Measurements from ENCODE around the gene ZNF324. TPM values are rescaled to one million over a fixed set of nuclear protein-coding genes. Genes with fewer than 3 reads are reported as not detected.

ZNF324 gene
- total RNA-seq, 2 experiments from 2014 or later = 11.9 to 23.3 TPM

DNA sequence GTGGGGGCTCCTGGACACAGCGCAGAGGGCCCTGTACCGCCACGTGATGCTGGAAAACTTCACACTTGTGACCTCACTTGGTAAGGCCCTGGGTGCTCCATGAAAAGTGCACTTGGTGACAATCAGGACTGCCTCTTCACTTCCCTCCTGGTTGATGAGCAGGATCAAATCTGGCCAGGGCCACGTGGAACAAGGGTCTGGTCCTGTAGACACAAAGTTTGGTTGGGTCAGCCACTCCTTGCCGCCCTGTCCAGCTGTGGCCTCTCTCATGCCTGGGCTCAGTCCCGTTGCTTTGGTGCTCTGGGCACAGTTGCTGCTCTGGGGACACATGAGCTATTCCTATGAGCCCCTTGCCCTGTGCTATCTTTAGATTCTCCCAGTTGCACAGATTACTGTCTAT, 13.1 kb upstream of the ZNF324 start:
- ChIA-PET CTCF (ENCODE audit: unreplicated experiment) (no interaction called here), POLR2A (no interaction called here)
- intact Hi-C loops (cut with micrococcal nuclease; ENCODE audit: unreplicated experiment) = no loop called here
- no TSS peak for BruUV-seq (replicated peaks)
- no peaks in the 10 kb centered on the region for H4K20me1 ChIP-seq (ENCODE audit: insufficient read depth, low read length)
- peaks cover 19% of the 10 kb centered on the region; the same call in 1 of the 2 replicates for H3K9me3 ChIP-seq (ENCODE audit: low read length)
- H2AFZ ChIP-seq (ENCODE audit: low read length) = no peak overlapping the region
- no peaks in the 10 kb centered on the region for H3K4me1 ChIP-seq (ENCODE audit: insufficient read depth, low read length, poor library complexity, severe bottlenecking)
- H3K79me2 ChIP-seq (ENCODE audit: insufficient read depth, low read depth, low read length) = no peaks in the 10 kb centered on the region
- no peak overlapping the region for H3K27ac ChIP-seq (ENCODE audit: low read depth, low read length, poor library complexity, severe bottlenecking)
- no peak for DNase-seq (ENCODE audit: low spot score)
- peaks cover 5% of the 10 kb centered on the region for H3K36me3 ChIP-seq (ENCODE audit: insufficient read depth, low read length)
- H3K4me3 ChIP-seq (ENCODE audit: low read depth, low read length, poor library complexity, severe bottlenecking) = no peak overlapping the region
- TF ChIP-seq, protein P1, sequence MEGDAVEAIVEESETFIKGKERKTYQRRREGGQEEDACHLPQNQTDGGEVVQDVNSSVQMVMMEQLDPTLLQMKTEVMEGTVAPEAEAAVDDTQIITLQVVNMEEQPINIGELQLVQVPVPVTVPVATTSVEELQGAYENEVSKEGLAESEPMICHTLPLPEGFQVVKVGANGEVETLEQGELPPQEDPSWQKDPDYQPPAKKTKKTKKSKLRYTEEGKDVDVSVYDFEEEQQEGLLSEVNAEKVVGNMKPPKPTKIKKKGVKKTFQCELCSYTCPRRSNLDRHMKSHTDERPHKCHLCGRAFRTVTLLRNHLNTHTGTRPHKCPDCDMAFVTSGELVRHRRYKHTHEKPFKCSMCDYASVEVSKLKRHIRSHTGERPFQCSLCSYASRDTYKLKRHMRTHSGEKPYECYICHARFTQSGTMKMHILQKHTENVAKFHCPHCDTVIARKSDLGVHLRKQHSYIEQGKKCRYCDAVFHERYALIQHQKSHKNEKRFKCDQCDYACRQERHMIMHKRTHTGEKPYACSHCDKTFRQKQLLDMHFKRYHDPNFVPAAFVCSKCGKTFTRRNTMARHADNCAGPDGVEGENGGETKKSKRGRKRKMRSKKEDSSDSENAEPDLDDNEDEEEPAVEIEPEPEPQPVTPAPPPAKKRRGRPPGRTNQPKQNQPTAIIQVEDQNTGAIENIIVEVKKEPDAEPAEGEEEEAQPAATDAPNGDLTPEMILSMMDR (conservative IDR thresholded peaks at IDR 0.05; ENCODE audit: low read length) = no peak
- no peak for TF ChIP-seq EZH2phosphoT487 (IDR thresholded peaks at IDR 0.05; ENCODE audit: borderline replicate concordance, low read depth, low read length)
- no peaks in the 10 kb centered on the region for H3K9me2 ChIP-seq (ENCODE audit: insufficient read depth, low read length)
- no peak overlapping the region for H3K4me2 ChIP-seq (ENCODE audit: low read length)

DNA sequence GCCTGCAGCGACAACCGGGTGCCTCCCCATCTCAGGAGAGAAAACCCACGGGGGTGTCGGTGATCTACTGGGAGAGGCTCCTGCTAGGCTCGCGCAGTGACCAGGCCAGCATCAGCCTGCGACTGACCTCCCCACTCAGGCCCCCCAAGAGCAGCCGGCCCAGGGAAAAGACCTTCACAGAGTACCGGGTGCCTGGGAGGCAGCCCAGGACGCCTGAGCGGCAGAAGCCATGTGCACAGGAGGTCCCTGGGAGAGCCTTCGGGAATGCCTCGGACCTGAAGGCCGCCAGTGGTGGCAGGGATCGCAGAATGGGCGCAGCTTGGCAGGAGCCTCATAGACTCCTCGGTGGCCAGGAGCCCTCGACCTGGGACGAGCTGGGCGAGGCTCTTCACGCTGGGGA, 11.6 kb upstream of the ZNF324 start:
- intact Hi-C loops (cut with micrococcal nuclease; ENCODE audit: unreplicated experiment) = no loop called here
- no peak for TF ChIP-seq EZH2phosphoT487 (IDR thresholded peaks at IDR 0.05; ENCODE audit: borderline replicate concordance, low read depth, low read length)
- TF ChIP-seq, protein P1 (conservative IDR thresholded peaks at IDR 0.05; ENCODE audit: low read length) = no peak

GRCh38 chr19:58456111-58456510, 10.8 kb upstream of the ZNF324 start:
- Histone ChIP-seq H3K4me2 (ENCODE audit: low read length) (no peak overlapping the region), H2AFZ (ENCODE audit: low read length) (no peak overlapping the region), H3K4me3 (ENCODE audit: low read depth, low read length, poor library complexity, severe bottlenecking) (no peak overlapping the region), H3K27ac (ENCODE audit: low read depth, low read length, poor library complexity, severe bottlenecking) (no peak overlapping the region), H3K9me2 (ENCODE audit: insufficient read depth, low read length) (no peaks in the 10 kb centered on the region), H3K79me2 (ENCODE audit: insufficient read depth, low read depth, low read length) (no peaks in the 10 kb centered on the region), H3K9me3 (ENCODE audit: low read length) (no peaks in the 10 kb centered on the region), H4K20me1 (ENCODE audit: insufficient read depth, low read length) (no peaks in the 10 kb centered on the region), H3K36me3 (ENCODE audit: insufficient read depth, low read length) (peaks cover 5% of the 10 kb centered on the region), H3K4me1 (ENCODE audit: insufficient read depth, low read length, poor library complexity, severe bottlenecking) (no peaks in the 10 kb centered on the region)
- no TSS peak for BruUV-seq (replicated peaks)
- ChIA-PET POLR2A (no interaction called here), CTCF (ENCODE audit: unreplicated experiment) (no interaction called here)
- no peak for DNase-seq (ENCODE audit: low spot score)
- intact Hi-C loops (cut with micrococcal nuclease; ENCODE audit: unreplicated experiment) = no loop called here
- TF ChIP-seq, protein P1 (conservative IDR thresholded peaks at IDR 0.05; ENCODE audit: low read length) = no peak
- TF ChIP-seq EZH2phosphoT487 (IDR thresholded peaks at IDR 0.05; ENCODE audit: borderline replicate concordance, low read depth, low read length) = no peak

More for the DNA sequence above, 11.6 kb upstream of the ZNF324 start:
- no peak for DNase-seq (ENCODE audit: low spot score)
- H4K20me1 ChIP-seq (ENCODE audit: insufficient read depth, low read length) = no peaks in the 10 kb centered on the region
- ChIA-PET POLR2A (no interaction called here), CTCF (ENCODE audit: unreplicated experiment) (no interaction called here)
- H3K4me3 ChIP-seq (ENCODE audit: low read depth, low read length, poor library complexity, severe bottlenecking) = no peak overlapping the region
- H3K79me2 ChIP-seq (ENCODE audit: insufficient read depth, low read depth, low read length) = no peaks in the 10 kb centered on the region
- H3K4me2 ChIP-seq (ENCODE audit: low read length) = no peak overlapping the region
- peaks cover 5% of the 10 kb centered on the region for H3K36me3 ChIP-seq (ENCODE audit: insufficient read depth, low read length)
- no peak overlapping the region for H3K27ac ChIP-seq (ENCODE audit: low read depth, low read length, poor library complexity, severe bottlenecking)
- BruUV-seq (replicated peaks) = no TSS peak
- H3K9me3 ChIP-seq (ENCODE audit: low read length) = peaks cover 4% of the 10 kb centered on the region; the same call in 1 of the 2 replicates
- H3K9me2 ChIP-seq (ENCODE audit: insufficient read depth, low read length) = no peaks in the 10 kb centered on the region
- H3K4me1 ChIP-seq (ENCODE audit: insufficient read depth, low read length, poor library complexity, severe bottlenecking) = no peaks in the 10 kb centered on the region
- no peak overlapping the region for H2AFZ ChIP-seq (ENCODE audit: low read length)
